ENCODE measurements around the gene BMP5.

Gene BMP5

DNA sequence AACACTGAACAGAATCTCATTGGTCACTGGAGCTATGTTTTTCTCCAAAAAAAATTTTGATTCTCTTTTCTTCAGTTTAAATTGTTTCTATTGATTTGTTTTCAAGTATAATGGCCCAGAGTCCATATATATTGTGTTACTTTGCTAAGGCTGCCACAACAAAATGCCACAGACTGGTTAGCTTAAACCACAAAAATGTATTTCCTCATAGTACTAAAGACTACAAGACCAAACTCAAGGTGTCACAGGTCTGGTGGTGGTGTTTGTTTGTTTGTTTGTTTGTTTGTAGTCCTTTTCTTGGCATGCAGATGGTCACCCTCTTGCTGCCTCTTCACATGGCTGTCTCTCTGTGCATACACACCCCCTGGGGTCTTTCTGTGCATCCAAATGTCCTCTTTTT lies 34.0 kb downstream of the BMP5 start:
- Histone ChIP-seq H3K9me3 (ENCODE audit: control insufficient read depth, insufficient read depth, low read length) (no peaks in the 10 kb centered on the region), H3K9ac (ENCODE audit: low read depth, low read length) (no peak overlapping the region), H3K36me3 (ENCODE audit: insufficient read depth, low read length) (no peaks in the 10 kb centered on the region), H3K4me1 (ENCODE audit: insufficient read depth, low read length) (no peaks in the 10 kb centered on the region)

DNA sequence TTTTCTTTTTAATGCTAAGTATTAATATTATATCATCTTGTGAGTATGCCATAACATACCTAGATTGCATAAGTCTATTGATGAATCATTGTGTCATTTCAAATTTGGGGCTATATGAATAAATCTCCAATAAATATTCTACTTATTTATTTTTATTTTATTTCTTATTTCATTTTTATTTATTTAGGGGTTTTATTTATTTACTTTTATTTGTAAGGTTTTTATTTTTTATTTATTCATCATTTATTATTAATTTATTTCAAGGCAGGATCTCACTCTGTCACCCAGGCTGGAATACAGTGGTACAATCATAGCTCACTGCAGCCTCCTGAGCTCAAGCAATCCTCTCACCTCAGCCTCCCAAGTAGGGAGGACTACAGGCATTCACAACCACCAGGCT lies 36.3 kb downstream of the BMP5 start:
- Histone ChIP-seq H3K4me1 (ENCODE audit: insufficient read depth, low read length) (no peaks in the 10 kb centered on the region), H3K9ac (ENCODE audit: low read depth, low read length) (no peak overlapping the region), H3K36me3 (ENCODE audit: insufficient read depth, low read length) (no peaks in the 10 kb centered on the region)

DNA sequence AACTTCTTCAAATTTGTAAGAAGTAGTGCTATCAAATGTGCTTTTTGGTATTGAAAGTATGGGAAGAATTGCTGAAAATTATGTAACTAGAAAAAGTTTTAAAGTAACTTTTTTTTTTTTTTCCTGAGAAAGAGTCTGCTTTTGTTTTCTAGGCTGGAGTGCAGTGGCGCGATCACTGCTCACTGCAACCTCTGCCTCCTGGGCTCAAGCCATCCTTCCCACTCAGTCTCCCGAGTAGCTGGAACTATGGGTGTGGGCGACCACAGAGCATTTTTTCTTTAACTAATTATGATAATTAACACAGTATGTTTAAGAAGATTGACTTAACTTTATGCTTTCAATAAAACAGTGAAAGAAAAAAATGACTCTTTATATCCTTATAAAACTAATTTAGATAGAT lies 38.4 kb downstream of the BMP5 start:
- Histone ChIP-seq H3K4me1 (ENCODE audit: insufficient read depth, low read length) (no peaks in the 10 kb centered on the region), H3K9me3 (ENCODE audit: control insufficient read depth, insufficient read depth, low read length) (no peaks in the 10 kb centered on the region), H3K9ac (ENCODE audit: low read depth, low read length) (no peak overlapping the region), H3K36me3 (ENCODE audit: insufficient read depth, low read length) (no peaks in the 10 kb centered on the region)

More for the DNA sequence above, 36.3 kb downstream of the BMP5 start:
- no peaks in the 10 kb centered on the region for H3K9me3 ChIP-seq (ENCODE audit: control insufficient read depth, insufficient read depth, low read length)

DNA sequence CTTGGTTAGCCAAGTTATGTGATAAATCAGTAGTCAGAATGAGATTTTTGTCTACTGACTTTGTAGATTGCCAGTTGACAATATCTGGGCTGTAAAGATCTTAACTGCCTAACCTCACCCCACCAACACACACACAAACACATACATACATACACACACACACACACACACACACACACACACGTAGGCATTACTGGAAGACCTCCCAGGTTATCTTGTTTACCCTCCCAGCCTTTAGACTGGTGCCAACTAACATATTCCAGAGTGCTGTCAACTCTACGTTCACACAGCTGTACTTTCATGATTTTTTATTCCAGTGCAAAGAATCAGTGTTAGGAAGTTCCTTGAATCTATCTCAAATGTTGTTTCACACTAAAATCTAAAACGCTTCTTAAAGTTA lies 38.9 kb downstream of the BMP5 start:
- Histone ChIP-seq H3K36me3 (ENCODE audit: insufficient read depth, low read length) (no peaks in the 10 kb centered on the region), H3K9me3 (ENCODE audit: control insufficient read depth, insufficient read depth, low read length) (no peaks in the 10 kb centered on the region), H3K9ac (ENCODE audit: low read depth, low read length) (no peak overlapping the region), H3K4me1 (ENCODE audit: insufficient read depth, low read length) (no peaks in the 10 kb centered on the region)

DNA sequence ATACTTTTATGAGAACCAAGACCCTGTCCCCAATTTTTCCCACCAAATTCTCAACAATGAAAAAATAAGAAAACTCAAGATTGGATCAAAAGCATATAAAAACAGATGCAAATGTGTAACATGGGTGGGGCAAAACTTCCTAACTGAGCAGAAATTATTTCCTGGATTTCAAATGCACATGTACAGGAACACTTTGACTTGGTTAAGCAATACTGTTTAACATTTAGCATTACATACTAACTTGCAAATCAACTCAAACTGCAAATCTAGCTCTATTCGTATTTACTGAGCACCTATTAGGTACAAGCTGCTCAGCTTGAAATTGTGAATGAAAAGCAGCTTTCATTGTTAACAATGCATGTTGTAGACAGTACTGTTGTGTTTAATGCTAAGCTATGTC lies 40.2 kb downstream of the BMP5 start:
- Histone ChIP-seq H3K9ac (ENCODE audit: low read depth, low read length) (no peak overlapping the region), H3K36me3 (ENCODE audit: insufficient read depth, low read length) (no peaks in the 10 kb centered on the region), H3K9me3 (ENCODE audit: control insufficient read depth, insufficient read depth, low read length) (no peaks in the 10 kb centered on the region), H3K4me1 (ENCODE audit: insufficient read depth, low read length) (no peaks in the 10 kb centered on the region)

DNA sequence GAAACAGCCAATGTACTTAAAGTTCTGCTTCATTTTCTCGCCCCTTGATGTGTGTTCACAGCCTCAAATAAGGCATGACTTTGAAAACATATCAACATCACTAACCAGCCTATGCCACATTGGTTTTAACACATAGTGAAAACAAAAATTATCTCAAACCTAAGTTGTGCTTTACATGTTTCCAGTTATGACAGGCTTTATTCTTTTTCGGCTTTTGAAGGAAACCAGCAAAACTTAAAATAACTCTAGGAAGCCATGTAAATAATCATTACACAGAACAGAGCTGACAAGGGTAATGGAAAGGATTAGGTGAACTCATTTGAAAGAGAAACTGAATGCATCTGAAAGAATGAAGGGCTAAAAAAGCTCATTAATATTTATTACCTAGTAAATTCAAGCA lies 42.1 kb downstream of the BMP5 start:
- no peaks in the 10 kb centered on the region for H3K36me3 ChIP-seq (ENCODE audit: insufficient read depth, low read length)
- no peaks in the 10 kb centered on the region for H3K9me3 ChIP-seq (ENCODE audit: control insufficient read depth, insufficient read depth, low read length)
- no peaks in the 10 kb centered on the region for H3K4me1 ChIP-seq (ENCODE audit: insufficient read depth, low read length)
- no peak overlapping the region for H3K9ac ChIP-seq (ENCODE audit: low read depth, low read length)

DNA sequence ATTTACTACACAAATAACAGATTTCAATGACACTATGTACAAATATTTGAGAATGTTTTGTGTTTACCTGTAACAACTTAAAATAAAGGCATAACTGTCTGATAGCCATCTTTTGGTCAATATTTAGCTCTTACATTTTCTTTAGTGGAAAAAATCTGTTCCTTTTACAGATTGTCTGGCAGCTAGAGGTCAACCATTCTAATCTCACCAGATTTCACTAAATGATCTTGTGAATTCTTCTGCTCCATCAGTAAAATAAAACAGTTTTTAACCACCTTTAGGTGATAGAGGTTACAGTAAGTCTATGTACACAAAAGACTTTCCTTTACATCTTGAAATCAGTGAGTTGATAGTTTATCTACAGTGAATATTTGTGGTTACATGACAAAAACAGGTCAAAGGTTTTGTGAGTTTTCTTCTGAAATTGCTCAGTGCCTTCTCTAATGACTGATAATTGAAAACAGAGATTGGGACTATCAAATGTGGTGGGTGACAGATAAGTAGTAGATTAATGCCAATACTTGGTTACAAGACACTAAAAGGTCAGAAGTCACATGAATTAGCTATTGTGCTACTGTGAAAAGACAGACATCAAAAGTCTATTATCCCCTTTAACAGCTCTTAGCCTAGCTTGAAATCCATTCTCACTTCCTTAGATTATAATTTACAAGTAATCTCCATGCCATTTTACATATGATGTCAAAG lies 47.4 kb downstream of the BMP5 start:
- H3K9ac ChIP-seq (ENCODE audit: low read depth, low read length): no peak overlapping the region

DNA sequence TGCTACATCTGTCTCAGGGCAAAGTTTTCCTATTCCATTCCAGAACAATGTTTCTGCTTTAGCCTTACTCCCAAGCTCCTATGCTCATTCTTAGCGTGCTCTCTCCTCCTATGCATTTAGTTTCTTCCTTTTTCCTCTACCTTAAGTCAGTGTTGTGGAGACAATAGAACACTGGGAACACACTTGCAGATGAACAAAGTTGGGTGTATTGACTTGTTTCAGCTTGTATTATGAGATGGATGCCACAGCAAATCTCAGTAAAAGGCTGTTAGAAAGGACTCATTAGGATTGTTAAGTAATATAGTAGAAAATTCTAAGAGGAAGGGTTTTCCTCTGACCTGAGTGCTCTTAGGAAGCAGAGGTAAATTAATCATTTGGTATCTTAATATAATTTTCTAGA lies 48.4 kb downstream of the BMP5 start:
- no peaks in the 10 kb centered on the region for H3K4me1 ChIP-seq (ENCODE audit: insufficient read depth, low read length)
- no peaks in the 10 kb centered on the region for H3K36me3 ChIP-seq (ENCODE audit: insufficient read depth, low read length)
- no peaks in the 10 kb centered on the region for H3K9me3 ChIP-seq (ENCODE audit: control insufficient read depth, insufficient read depth, low read length)
- no peak overlapping the region for H3K9ac ChIP-seq (ENCODE audit: low read depth, low read length)

More for the DNA sequence above, 47.4 kb downstream of the BMP5 start:
- Histone ChIP-seq H3K36me3 (ENCODE audit: insufficient read depth, low read length) (no peaks in the 10 kb centered on the region), H3K4me1 (ENCODE audit: insufficient read depth, low read length) (no peaks in the 10 kb centered on the region), H3K9me3 (ENCODE audit: control insufficient read depth, insufficient read depth, low read length) (no peaks in the 10 kb centered on the region)

DNA sequence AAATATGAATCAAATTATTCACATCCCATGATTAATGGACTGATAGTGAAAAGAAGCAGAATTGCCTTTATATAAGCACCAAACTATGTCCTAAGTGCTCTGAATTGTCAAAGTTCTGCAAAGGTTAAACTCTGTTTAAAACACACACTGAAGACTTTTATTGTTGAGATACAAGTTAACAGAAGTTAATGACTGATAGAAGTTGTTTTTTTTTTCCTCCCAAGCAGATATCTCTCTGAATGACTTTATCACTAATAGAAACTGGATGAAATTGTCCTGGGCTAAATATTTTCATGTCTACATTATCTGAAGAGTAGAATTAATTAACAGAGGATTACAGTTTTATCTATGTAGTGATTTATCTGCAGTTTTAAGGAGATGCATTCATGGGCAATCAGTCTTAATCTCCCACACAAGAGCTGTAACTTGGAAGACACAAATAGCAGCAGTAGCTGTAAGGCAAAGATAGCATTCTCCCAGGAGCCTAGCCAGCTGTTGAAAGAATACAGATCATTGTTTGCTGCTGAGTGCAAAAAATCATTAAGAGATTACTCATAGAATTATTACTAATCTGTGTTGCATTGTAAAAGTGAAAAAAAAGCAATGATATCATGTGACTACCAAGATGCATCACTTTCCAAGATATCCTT lies 49.9 kb downstream of the BMP5 start:
- Histone ChIP-seq H3K9ac (ENCODE audit: low read depth, low read length) (no peak overlapping the region), H3K36me3 (ENCODE audit: insufficient read depth, low read length) (no peaks in the 10 kb centered on the region), H3K4me1 (ENCODE audit: insufficient read depth, low read length) (no peaks in the 10 kb centered on the region), H3K9me3 (ENCODE audit: control insufficient read depth, insufficient read depth, low read length) (no peaks in the 10 kb centered on the region)

DNA sequence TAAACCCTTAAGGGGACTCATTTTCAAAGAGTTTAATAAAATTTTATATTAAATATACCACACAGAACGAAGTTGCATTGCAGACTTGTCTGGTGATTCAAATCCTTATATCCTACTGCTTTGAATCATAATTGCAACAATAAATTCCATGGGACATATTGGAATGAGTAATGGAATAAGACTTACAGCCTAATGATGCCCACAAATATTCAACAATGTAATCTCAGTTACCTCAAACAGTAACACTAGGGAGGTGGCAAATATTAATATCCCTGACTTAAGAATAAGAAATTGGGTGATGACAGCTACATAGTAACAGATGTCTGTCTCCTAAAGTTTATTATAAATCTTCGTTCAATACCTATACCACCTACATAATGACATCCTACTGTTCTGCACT lies 52.6 kb downstream of the BMP5 start:
- no peaks in the 10 kb centered on the region for H3K4me1 ChIP-seq (ENCODE audit: insufficient read depth, low read length)
- no peak overlapping the region for H3K9ac ChIP-seq (ENCODE audit: low read depth, low read length)
- 0 out of 2 replicates have a peak, but pooled peaks cover 5% of the 10 kb centered on the region for H3K9me3 ChIP-seq (ENCODE audit: control insufficient read depth, insufficient read depth, low read length)
- no peaks in the 10 kb centered on the region for H3K36me3 ChIP-seq (ENCODE audit: insufficient read depth, low read length)

DNA sequence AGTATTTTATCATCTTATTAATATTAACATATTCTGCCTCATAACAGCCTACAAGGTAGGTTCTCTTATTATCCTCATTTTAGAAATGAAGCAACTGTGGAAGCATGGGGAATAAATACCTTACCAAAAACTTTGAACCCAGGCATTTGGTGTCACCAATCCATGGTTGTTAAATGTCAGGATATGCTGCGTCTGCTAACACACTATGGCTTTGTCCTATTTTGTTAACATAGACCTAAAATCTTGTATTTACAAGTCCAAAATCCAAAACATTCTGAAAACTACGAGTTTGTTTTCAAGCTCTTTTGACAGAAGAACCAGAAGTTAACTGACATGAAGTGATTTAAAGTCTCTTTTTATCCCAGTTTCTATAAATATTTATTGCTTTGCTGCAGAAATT lies 53.4 kb downstream of the BMP5 start:
- Histone ChIP-seq H3K9ac (ENCODE audit: low read depth, low read length) (no peak overlapping the region), H3K36me3 (ENCODE audit: insufficient read depth, low read length) (no peaks in the 10 kb centered on the region), H3K4me1 (ENCODE audit: insufficient read depth, low read length) (no peaks in the 10 kb centered on the region), H3K9me3 (ENCODE audit: control insufficient read depth, insufficient read depth, low read length) (0 out of 2 replicates have a peak, but pooled peaks cover 5% of the 10 kb centered on the region)

DNA sequence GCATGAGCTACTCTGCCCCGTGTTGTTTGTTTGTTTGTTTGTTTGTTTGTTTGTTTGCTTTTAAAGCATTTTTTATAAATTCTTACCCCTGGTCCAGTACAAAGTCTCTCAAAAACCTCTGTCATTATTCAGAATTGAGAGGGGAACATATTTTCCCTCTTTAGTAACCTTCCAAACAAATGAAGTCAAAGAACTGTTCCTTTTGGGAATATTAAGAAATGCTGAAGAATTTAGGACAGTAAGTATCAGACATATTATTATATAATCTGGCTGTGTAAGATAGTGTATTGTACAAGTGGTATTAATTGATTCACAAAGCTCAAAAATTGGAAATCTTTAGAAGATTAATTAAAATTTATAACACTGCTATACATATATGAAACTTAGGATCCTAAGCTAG lies 54.7 kb downstream of the BMP5 start:
- H3K9ac ChIP-seq (ENCODE audit: low read depth, low read length): no peak overlapping the region
- H3K9me3 ChIP-seq (ENCODE audit: control insufficient read depth, insufficient read depth, low read length): 0 out of 2 replicates have a peak, but pooled peaks cover 5% of the 10 kb centered on the region
- H3K36me3 ChIP-seq (ENCODE audit: insufficient read depth, low read length): no peaks in the 10 kb centered on the region
- H3K4me1 ChIP-seq (ENCODE audit: insufficient read depth, low read length): no peaks in the 10 kb centered on the region

DNA sequence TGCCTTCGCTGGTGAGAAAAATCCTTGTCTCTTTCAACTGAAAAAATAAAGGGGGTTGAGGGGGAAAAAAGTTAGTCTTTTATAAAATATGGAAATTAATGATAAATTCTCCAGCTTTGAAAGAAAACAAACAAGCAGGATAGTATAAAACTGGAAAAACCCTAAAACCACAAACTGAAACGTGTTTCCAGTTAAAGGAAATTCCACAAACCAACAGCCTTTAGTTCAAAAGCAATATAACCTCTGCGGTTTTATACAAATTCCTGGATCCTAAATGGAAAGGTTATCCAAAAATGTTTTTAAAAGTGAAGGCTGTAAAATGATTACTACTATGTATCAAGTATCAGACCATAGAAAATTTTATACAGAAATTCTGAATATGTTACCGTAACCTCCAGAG lies 55.6 kb downstream of the BMP5 start:
- Histone ChIP-seq H3K9ac (ENCODE audit: low read depth, low read length) (no peak overlapping the region), H3K36me3 (ENCODE audit: insufficient read depth, low read length) (no peaks in the 10 kb centered on the region), H3K9me3 (ENCODE audit: control insufficient read depth, insufficient read depth, low read length) (0 out of 2 replicates have a peak, but pooled peaks cover 5% of the 10 kb centered on the region), H3K4me1 (ENCODE audit: insufficient read depth, low read length) (no peaks in the 10 kb centered on the region)

DNA sequence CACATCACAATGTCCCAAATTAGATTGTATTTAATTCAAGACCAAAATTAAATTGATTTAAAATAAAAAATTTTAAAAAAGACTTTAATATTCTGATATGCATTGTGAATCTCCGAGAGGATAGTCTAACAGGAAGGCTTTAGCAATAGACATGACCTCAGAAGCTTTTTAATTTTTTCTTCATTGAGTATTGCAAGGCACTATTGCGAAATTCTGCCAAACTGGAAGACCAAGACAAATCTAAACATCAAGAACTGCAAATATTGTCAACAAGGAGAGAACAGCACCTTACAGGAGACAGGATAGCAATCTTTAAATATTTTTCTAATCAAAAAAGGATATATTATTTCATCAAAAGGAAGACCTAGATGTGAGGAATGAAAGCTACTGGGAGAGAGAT lies 56.9 kb downstream of the BMP5 start:
- Histone ChIP-seq H3K36me3 (ENCODE audit: insufficient read depth, low read length) (no peaks in the 10 kb centered on the region), H3K9me3 (ENCODE audit: control insufficient read depth, insufficient read depth, low read length) (0 out of 2 replicates have a peak, but pooled peaks cover 5% of the 10 kb centered on the region), H3K4me1 (ENCODE audit: insufficient read depth, low read length) (no peaks in the 10 kb centered on the region), H3K9ac (ENCODE audit: low read depth, low read length) (no peak overlapping the region)

DNA sequence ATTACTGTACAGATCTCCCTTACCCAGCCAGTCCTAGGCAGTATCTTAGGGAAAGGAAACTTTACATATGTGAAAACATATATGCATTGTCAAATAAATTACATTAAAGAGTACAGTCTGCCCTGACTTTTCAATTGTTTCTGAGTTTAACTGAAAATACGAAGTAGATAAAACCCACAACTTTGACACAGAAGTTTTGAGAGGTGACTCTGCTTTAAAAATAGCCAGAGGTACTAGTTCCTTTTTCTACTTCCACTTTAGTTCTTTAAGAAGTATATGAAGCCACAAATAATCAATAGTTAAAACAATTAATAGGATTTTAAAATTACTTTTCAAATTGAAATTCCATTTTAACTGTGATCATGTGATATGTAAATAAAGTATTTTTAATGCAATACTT lies 62.9 kb downstream of the BMP5 start:
- Histone ChIP-seq H3K9ac (ENCODE audit: low read depth, low read length) (no peak overlapping the region), H3K36me3 (ENCODE audit: insufficient read depth, low read length) (no peaks in the 10 kb centered on the region), H3K4me1 (ENCODE audit: insufficient read depth, low read length) (no peaks in the 10 kb centered on the region), H3K9me3 (ENCODE audit: control insufficient read depth, insufficient read depth, low read length) (no peaks in the 10 kb centered on the region)

Data from ES-I3 (cell line).